HCT116 (cell line): ENCODE results near the gene GSAP. TPM values are rescaled to one million over a fixed set of nuclear protein-coding genes. Genes with fewer than 3 reads are reported as not detected.

Experiments
- ATAC-seq: fragments of 200-7000 bp; cut with Tn5 transposase; 2 replicates; pipeline ENCODE4 v1.9.1; 2020; ENCODE audit warnings: mild to moderate bottlenecking, moderate library complexity
- BruUV-seq: library from RNA; stranded (reverse); fragments of 400-500 nt; replicated peaks from 2 replicates; lab custom pipeline; 2021; lab: Mats Ljungman, UMichigan
- CTCF ChIA-PET: fragments of 300-600 bp; sonication (Branson Sonifier 250); formaldehyde crosslinking; loops from one replicate; lab custom pipeline; 2021; ENCODE audit warnings: antibody characterized with exemption; lab: Charles Lee
- POLR2A ChIA-PET: fragments of 300-600, 350-600 bp; sonication (Branson Sonifier 250); formaldehyde crosslinking; loops from one replicate; lab custom pipeline; 2021; ENCODE audit warnings: antibody characterized with exemption; lab: Charles Lee
- RAD21 ChIA-PET, 2 experiments: fragments of 300-600 bp; sonication (Branson Sonifier 250); formaldehyde crosslinking; loops; one replicate each; lab custom pipeline; 2023; ENCODE audit warnings: low total read pairs in 2 of 2; ENCODE audit not compliant: uncharacterized antibody in 2 of 2, unreplicated experiment in 2 of 2, low non-redundant PET in 1 of 2; lab: Charles Lee
- DNase-seq: peaks from one replicate; pipeline ENCODE4 v3.0.0-alpha.2; 2010; ENCODE audit warnings: low read depth, low spot score
- H2AFZ ChIP-seq: fragments of 200-600 bp; shearing (Covaris generic), sonication (generic); 2 replicates; pipeline ENCODE4 v1.6.1; 2017; ENCODE audit warnings: low read depth, mixed run types, mixed read lengths, antibody characterized with exemption, low read length; ENCODE audit not compliant: poor library complexity, severe bottlenecking
- H3K27ac ChIP-seq: 2 replicates; pipeline ENCODE4 v1.5.1; 2012; ENCODE audit warnings: low read depth, low read length
- H3K27me3 ChIP-seq: fragments of 200-600 bp; sonication (generic); 2 replicates; pipeline ENCODE4 v1.6.1; 2016; ENCODE audit warnings: mixed run types, low read length, mixed read lengths; ENCODE audit not compliant: insufficient read depth
- H3K36me3 ChIP-seq, 2 experiments: fragments of 200-500 bp in 1 of 2; fragments of 200-600 bp in 1 of 2; sonication (Bioruptor generic) in 1 of 2; sonication (generic) in 1 of 2; 2 replicates each; pipeline versions ENCODE4 v1.5.1 to v1.6.1; 2014 to 2016; ENCODE audit warnings: low read length in 2 of 2, inconsistent platforms in 1 of 2, mixed read lengths in 1 of 2, mixed run types in 1 of 2; ENCODE audit not compliant: insufficient read depth in 2 of 2, control insufficient read depth in 1 of 2
- H3K4me1 ChIP-seq, 2 experiments: fragments of 200-600 bp in 1 of 2; sonication (generic) in 1 of 2; 2 replicates each; pipeline versions ENCODE4 v1.5.1 to v1.6.1; 2012 to 2017; ENCODE audit warnings: low read length in 2 of 2, inconsistent platforms in 1 of 2, mild to moderate bottlenecking in 1 of 2, mixed read lengths in 1 of 2, mixed run types in 1 of 2, moderate library complexity in 1 of 2; ENCODE audit not compliant: insufficient read depth in 2 of 2, control insufficient read depth in 1 of 2
- H3K4me2 ChIP-seq: fragments of 200-600 bp; sonication (generic); 2 replicates; pipeline ENCODE4 v1.6.1; 2017; ENCODE audit warnings: mixed run types, low read length, mixed read lengths
- H3K4me3 ChIP-seq, 2 experiments: fragments of 200-600 bp in 1 of 2; sonication (generic) in 1 of 2; replicated peaks in 1 of 2; 2 replicates each; pipeline ENCODE4 v1.5.1; 2011 to 2016; ENCODE audit warnings: low read length in 2 of 2, control low read depth in 1 of 2, low read depth in 1 of 2, mild to moderate bottlenecking in 1 of 2, mixed read lengths in 1 of 2, mixed run types in 1 of 2
- H3K79me2 ChIP-seq: fragments of 200-600 bp; sonication (generic); 2 replicates; pipeline ENCODE4 v1.6.1; 2017; ENCODE audit warnings: mild to moderate bottlenecking, mixed run types, low read length, moderate library complexity, mixed read lengths; ENCODE audit not compliant: insufficient read depth
- H3K9ac ChIP-seq: fragments of 200-600 bp; sonication (generic); 2 replicates; pipeline ENCODE4 v1.6.1; 2016; ENCODE audit warnings: low read length, mixed read lengths
- H3K9me2 ChIP-seq: fragments of 200-600 bp; sonication (generic), shearing (Covaris generic); 2 replicates; pipeline ENCODE4 v1.6.1; 2017; ENCODE audit warnings: mixed run types, mild to moderate bottlenecking, moderate library complexity; ENCODE audit not compliant: insufficient read depth
- H3K9me3 ChIP-seq, 2 experiments: fragments of 200-500 bp in 1 of 2; fragments of 200-600 bp in 1 of 2; sonication (Bioruptor generic) in 1 of 2; sonication (generic) in 1 of 2; 2 replicates each; pipeline ENCODE4 v1.6.1; 2014 to 2017; ENCODE audit warnings: low read length in 2 of 2, mixed read lengths in 2 of 2, inconsistent platforms in 1 of 2, low read depth in 1 of 2, mild to moderate bottlenecking in 1 of 2, mixed run types in 1 of 2, moderate library complexity in 1 of 2; ENCODE audit not compliant: control insufficient read depth in 1 of 2, insufficient read depth in 1 of 2
- H4K20me1 ChIP-seq: fragments of 200-600 bp; sonication (generic), shearing (Covaris generic); 2 replicates; pipeline ENCODE4 v1.6.1; 2017; ENCODE audit warnings: mixed run types, mild to moderate bottlenecking, moderate library complexity; ENCODE audit not compliant: insufficient read depth
- CEBPB ChIP-seq: IDR thresholded peaks from 2 replicates; pipeline ENCODE4 v1.6.1; 2012; ENCODE audit warnings: low read depth
- ELF1 ChIP-seq: IDR thresholded peaks from 2 replicates; pipeline ENCODE4 v1.6.1; 2012; ENCODE audit warnings: low read depth, borderline replicate concordance
- EZH2phosphoT487 ChIP-seq: fragments of 200-600 bp; IDR thresholded peaks from 2 replicates; pipeline ENCODE4 v1.6.1; 2018; ENCODE audit warnings: antibody characterized with exemption, borderline replicate concordance
- POLR2AphosphoS5 ChIP-seq: IDR thresholded peaks from 2 replicates; pipeline ENCODE4 v1.6.1; 2011; ENCODE audit warnings: mild to moderate bottlenecking, low read depth, low read length, moderate library complexity
- SP1 ChIP-seq: IDR thresholded peaks from 2 replicates; pipeline ENCODE4 v1.6.1; 2012; ENCODE audit warnings: low read depth
- YY1 ChIP-seq: IDR thresholded peaks from 2 replicates; pipeline ENCODE4 v1.6.1; 2011; ENCODE audit warnings: low read length, low read depth, moderate library complexity, mild to moderate bottlenecking; ENCODE audit not compliant: insufficient replicate concordance; ENCODE audit errors: extremely low read depth
- ZNF274 ChIP-seq: fragments of 200-500 bp; sonication (Bioruptor generic); IDR thresholded peaks from 2 replicates; pipeline ENCODE4 v1.6.1; 2014; ENCODE audit warnings: mild to moderate bottlenecking, low read depth, low read length, inconsistent platforms
- intact Hi-C: fragments of 100-400 bp; cut with micrococcal nuclease; formaldehyde crosslinking; loops from 2 replicates; pipeline ENCODE4 v1.10.0; 2022
- total RNA-seq: library from RNA; stranded (reverse); gene quantifications from one replicate; pipeline ENCODE4 v1.2.1, GENCODE V29; 2021; ENCODE audit not compliant: unreplicated experiment
- TF ChIP-seq, protein P1 (sequence below): IDR thresholded peaks from 2 replicates; pipeline ENCODE4 v1.6.1; 2012; ENCODE audit warnings: low read depth
- TF ChIP-seq, protein P2 (sequence below): IDR thresholded peaks from 2 replicates; pipeline ENCODE4 v1.6.1; 2012
- TF ChIP-seq, protein P3 (sequence below): IDR thresholded peaks from 2 replicates; pipeline ENCODE4 v1.6.1; 2011; ENCODE audit warnings: mild to moderate bottlenecking, low read length, moderate library complexity; ENCODE audit not compliant: insufficient replicate concordance; ENCODE audit errors: extremely low read depth

GSAP gene
- total RNA-seq, 1 experiment from 2014 or later: not detected

DNA sequence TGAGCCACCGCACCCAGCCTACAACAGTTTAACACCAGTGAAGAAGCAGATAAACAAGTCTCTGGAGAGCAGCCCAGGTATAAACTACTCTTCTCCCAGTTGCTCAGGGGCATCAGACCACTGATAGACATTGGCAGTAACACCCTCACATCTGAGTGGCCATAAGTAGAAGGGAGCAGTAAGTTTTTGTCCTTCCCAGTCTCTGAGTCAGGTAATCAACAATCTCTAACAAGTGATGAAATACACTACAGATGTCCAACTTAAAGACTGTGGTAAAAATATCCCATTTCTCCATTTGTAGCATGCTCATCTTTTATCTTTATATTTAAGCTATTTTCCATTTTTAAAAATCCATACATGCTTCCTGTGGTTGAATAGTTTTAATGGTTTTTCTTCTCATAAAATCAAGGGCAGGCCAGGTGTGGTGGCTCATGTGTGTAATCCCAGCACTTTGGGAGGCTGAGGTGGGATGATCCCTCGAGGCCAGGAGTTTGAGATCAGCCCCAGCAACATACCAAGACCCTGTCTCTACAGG, 78.6 kb downstream of the GSAP start:
- ATAC-seq (no peak), DNase-seq (no peak)
- Histone ChIP-seq H3K36me3 (no peaks in the 10 kb centered on the region), H3K9me3 (no peaks in the 10 kb centered on the region), H3K27me3 (no peaks in the 10 kb centered on the region), H3K79me2 (no peaks in the 10 kb centered on the region), H4K20me1 (no peaks in the 10 kb centered on the region), H3K4me3 (no peak overlapping the region), H3K4me2 (no peak overlapping the region), H3K27ac (no peak overlapping the region), H3K9ac (no peak overlapping the region), H3K4me1 (no peaks in the 10 kb centered on the region), H3K9me2 (no peaks in the 10 kb centered on the region), H2AFZ (no peak overlapping the region)
- ChIA-PET POLR2A (no interaction called here), RAD21 (no interaction called here), CTCF (no interaction called here)
- intact Hi-C loops: no loop called here
- TF ChIP-seq, protein P1, sequence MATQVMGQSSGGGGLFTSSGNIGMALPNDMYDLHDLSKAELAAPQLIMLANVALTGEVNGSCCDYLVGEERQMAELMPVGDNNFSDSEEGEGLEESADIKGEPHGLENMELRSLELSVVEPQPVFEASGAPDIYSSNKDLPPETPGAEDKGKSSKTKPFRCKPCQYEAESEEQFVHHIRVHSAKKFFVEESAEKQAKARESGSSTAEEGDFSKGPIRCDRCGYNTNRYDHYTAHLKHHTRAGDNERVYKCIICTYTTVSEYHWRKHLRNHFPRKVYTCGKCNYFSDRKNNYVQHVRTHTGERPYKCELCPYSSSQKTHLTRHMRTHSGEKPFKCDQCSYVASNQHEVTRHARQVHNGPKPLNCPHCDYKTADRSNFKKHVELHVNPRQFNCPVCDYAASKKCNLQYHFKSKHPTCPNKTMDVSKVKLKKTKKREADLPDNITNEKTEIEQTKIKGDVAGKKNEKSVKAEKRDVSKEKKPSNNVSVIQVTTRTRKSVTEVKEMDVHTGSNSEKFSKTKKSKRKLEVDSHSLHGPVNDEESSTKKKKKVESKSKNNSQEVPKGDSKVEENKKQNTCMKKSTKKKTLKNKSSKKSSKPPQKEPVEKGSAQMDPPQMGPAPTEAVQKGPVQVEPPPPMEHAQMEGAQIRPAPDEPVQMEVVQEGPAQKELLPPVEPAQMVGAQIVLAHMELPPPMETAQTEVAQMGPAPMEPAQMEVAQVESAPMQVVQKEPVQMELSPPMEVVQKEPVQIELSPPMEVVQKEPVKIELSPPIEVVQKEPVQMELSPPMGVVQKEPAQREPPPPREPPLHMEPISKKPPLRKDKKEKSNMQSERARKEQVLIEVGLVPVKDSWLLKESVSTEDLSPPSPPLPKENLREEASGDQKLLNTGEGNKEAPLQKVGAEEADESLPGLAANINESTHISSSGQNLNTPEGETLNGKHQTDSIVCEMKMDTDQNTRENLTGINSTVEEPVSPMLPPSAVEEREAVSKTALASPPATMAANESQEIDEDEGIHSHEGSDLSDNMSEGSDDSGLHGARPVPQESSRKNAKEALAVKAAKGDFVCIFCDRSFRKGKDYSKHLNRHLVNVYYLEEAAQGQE: no peak
- TF ChIP-seq, protein P2, sequence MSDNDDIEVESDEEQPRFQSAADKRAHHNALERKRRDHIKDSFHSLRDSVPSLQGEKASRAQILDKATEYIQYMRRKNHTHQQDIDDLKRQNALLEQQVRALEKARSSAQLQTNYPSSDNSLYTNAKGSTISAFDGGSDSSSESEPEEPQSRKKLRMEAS: no peak
- TF ChIP-seq ZNF274 (no peak), POLR2AphosphoS5 (no peak), YY1 (no peak), ELF1 (no peak), SP1 (no peak), EZH2phosphoT487 (no peak), CEBPB (no peak)
- TF ChIP-seq, protein P3, sequence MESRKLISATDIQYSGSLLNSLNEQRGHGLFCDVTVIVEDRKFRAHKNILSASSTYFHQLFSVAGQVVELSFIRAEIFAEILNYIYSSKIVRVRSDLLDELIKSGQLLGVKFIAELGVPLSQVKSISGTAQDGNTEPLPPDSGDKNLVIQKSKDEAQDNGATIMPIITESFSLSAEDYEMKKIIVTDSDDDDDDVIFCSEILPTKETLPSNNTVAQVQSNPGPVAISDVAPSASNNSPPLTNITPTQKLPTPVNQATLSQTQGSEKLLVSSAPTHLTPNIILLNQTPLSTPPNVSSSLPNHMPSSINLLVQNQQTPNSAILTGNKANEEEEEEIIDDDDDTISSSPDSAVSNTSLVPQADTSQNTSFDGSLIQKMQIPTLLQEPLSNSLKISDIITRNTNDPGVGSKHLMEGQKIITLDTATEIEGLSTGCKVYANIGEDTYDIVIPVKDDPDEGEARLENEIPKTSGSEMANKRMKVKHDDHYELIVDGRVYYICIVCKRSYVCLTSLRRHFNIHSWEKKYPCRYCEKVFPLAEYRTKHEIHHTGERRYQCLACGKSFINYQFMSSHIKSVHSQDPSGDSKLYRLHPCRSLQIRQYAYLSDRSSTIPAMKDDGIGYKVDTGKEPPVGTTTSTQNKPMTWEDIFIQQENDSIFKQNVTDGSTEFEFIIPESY: no peak
- BruUV-seq: no TSS peak
